Iris pigment epithelial cell (primary cell): ENCODE measurements around the gene LGI4.

Experiments
- DNase-seq: peaks from one replicate; pipeline ENCODE4 v3.0.0-alpha.2; 2011; ENCODE audit warnings: low read depth

Gene LGI4

DNA sequence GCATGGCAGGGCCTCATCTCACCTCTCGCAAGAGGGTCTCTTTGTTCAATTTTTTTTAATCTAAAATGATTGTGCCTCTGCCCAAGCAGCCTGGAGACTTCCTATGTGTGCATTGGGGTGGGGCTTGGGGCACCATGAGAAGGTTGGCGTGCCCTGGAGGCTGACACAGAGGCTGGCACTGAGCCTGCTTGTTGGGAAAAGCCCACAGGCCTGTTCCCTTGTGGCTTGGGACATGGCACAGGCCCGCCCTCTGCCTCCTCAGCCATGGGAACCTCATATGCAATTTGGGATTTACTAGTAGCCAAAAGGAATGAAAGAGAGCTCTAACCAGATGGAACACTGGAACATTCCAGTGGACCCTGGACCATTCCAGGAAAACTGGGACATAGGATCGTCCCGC is 11.3 kb downstream of the LGI4 start:
- DNase-seq = no peak

DNA sequence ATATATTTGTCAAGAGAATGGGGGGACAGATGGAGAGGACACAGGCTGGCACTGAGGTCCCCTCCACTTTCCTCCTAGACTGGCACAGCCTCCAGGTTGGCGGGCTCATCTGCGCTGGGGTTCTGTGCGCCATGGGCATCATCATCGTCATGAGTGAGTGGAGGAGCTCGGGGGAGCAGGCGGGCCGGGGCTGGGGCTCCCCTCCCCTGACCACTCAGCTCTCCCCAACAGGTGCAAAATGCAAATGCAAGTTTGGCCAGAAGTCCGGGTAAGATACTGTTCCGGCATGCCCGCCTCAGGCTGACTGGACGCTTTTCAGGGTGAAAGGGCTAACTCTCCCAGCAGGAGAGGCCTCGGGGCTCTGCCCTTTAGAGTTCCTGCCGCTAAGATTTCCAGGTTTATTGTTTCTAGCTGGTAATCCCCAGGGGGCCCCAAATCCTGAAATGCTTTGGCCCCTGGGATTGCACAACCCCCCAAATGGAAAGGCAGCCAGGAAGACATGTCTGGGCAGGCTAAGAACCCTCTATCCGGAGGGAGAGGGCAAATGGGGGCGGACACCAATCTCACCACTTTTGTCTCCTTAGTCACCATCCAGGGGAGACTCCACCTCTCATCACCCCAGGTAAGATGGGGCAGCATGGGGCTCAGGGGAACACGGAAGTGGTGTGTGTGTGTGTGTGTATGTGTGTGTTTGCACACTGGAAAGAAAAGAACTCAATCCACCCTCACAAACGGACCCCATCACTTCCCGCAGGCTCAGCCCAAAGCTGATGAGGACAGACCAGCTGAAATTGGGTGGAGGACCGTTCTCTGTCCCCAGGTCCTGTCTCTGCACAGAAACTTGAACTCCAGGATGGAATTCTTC is 11.9 kb downstream of the LGI4 start:
- no peak for DNase-seq

- DNase-seq = no peak
These were observed 14.0 kb downstream of the LGI4 start for GRCh38 chr19:35120898-35121297.

DNA sequence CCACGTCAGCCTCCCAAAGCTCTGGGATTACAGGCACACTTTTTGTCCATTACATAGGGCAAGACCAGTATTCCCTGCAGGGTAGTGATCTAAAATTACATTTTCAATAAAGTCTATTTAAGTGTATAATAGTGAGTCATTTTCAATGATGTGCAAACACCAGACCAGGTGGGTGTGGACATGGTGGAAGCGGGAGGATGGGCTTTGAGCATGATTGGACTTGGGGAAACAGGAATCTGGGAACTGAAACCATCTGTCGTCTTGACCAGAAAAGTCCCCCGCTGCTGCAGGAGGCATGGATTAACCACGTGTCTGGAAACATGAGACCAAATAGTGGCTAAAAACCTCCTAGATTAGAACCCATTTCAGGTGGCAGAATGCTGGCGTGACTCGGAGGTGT is 14.4 kb downstream of the LGI4 start:
- DNase-seq = peak; percentile 53

DNA sequence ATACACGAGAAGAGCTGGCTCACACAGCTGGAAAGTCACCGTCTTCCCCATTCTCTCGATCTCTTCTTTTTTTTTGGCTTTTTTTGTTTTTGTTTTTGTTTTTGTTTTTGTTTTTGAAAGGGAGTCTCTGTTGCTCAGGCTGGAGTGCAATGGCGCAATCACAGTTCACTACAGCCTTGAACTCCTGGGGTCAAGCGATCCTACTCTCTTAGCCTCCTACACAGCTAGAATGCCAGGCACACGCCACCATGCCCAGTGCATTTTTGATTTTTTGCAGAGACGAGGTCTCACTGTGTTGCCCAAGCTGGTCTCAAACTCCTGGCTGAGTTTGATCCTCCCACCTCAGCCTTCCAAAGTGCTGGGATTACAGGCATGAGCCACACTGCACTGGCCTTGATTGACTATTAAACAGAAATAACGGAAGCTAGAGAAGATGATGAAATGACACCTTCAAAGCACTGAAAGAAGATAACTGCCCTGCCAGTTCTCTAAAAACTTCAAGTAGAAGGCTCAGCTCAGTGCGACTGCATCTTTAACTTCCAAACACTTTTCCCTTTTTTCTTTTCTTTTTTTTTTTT is 15.2 kb downstream of the LGI4 start:
- no peak for DNase-seq

DNA sequence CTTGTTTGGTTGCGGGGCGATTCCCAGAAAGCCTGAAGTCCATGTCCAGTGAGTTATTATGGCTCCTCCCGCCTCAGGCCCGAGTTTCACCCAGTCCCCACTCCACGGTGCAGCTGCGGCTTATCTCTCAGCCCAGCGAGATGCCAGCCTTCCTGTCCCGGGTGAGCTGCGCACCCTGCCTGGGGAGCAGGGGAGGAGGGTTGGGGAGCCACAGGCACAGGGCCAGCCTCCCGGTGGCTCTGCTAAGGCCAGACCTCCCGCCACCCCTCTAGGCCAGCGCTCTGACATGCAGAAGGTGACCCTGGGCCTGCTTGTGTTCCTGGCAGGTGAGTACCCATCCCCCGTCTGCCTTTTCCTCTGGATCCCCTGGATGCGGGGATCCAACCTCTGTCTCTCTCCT is 15.8 kb downstream of the LGI4 start:
- no peak for DNase-seq

DNA sequence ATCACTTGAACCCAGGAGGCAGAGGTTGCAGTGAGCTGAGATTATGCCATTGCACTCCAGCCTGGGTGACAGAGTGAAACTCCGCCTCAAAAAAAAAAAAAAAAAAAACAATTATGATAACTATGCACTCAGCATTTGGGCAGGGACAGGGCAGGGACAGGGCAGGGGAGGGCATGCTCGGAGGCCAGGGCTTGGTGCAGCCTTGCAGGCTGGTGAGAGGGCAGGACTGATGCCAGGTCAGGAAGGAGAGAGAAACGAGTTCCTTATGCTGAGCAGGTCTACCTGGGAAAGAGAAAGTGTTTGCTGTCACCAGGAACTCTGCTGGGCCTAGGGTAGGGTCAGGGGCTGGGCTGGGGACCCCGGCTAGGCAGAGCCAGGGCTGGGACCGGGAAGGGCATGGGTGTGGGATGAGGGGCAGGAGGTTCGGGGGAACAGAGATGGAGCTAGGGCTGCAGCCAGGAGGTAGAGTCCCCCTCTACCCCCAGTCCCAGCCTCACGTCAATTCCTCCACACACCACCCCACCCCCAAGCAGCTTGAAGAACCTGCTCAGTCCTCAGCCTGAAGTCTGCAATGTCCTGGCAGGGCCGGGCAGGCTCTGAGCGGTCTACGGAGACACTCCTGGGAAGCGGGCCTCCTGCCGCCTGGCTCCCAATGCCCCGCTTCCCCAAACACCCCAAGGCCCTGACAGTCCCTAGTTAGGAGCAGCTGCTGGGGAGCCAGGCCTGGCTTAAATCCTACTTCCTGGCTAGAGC is 16.4 kb downstream of the LGI4 start:
- no peak for DNase-seq

DNA sequence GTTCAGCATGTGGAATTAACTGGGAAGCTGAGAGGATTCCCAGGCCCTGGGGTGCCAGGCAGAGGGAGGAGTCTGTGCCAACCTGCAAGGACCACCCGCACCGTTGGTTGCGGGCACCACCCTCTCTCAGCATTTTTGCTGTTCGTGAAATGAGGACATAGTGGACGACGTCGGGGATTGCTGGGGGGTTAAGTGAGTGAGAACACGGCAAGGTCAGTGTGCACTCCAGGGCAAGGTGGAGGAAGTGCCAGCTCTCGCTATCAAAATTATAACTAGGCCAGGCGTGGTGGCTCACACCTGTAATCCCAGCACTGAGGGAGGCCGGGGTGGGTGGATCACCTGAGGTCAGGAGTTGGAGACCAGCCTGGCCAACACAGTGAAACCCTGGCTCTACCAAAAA is 17.1 kb downstream of the LGI4 start:
- no peak for DNase-seq

GRCh38 chr19:35117116-35117515 is 17.7 kb downstream of the LGI4 start:
- DNase-seq = no peak

DNA sequence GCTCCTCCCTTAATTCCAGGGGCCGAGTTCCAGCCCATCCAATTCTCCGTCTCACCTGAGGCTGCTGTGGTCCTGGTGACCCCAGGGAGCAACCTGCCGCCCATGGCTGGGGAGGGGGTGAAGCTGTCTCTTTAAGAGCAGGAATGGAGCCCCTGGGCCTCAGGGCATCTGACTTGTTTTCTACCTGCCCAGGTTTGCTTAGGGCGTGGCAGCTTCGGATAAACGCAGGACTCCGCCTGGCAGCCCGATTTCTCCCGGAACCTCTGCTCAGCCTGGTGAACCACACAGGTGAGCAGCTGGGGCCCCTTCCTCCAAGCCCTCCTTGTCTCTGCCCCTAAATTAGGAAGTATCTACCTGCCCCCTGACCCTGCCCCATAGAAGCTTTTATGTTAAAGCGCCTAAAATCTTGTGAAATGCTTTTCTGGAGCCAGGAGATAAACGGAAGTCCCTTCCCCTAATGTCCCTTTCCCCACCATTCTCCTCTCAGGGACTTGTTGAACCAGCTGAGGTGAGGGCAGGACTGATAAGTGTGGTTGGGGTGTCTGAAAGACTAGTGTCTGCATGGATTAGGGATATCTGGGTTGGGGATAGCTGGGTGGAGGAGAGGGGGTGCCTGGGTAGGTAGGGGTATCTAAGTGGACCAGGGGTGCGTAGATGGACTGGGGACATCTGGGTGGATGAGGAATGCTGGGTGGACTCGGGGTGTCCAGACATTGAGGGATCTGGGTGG is 18.6 kb downstream of the LGI4 start:
- no peak for DNase-seq

DNA sequence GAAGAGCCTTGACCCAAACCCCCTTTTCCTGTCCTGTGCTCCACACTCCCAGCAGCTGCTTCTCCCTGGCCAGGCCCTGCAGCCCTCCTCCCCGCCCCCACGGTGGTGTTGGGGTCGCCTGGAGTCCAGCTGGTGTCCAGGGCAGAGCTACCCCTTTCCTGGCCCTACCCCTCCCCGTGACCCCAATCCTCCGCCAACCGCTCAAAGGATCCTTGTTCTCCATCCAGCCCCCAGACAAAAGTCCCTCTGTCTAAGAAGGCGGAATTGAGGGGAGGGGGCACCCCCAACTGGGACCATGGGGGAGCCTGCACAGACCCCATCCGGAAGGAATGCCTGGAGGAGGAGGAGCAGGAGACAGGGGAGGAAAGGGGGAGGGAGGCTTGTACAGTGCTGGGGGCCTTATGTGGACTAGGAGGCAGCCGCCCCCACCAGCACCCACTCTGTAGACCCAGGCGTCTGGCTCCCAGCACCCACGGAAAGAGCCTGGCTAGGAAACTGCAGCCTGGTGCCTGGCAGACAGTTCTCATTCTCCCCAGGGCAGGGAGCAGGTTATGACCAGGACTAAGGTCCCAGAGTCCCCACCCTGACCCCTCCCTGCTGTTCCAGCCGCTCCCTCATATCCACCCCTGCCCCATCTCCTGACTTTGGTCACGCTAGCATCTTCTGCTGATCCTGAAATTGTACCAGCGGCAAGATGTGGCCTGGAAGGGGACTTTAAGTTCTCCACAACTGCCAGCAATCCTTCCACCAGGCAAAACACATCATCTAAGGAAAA is 19.5 kb downstream of the LGI4 start, which contains the start of gene FXYD3:
Gene FXYD3, plus strand, starts transcription at position 647 of the 775 bp plus-strand sequence. CDS start 3,554 bp downstream, outside the sequence.
- DNase-seq = no peak

DNA sequence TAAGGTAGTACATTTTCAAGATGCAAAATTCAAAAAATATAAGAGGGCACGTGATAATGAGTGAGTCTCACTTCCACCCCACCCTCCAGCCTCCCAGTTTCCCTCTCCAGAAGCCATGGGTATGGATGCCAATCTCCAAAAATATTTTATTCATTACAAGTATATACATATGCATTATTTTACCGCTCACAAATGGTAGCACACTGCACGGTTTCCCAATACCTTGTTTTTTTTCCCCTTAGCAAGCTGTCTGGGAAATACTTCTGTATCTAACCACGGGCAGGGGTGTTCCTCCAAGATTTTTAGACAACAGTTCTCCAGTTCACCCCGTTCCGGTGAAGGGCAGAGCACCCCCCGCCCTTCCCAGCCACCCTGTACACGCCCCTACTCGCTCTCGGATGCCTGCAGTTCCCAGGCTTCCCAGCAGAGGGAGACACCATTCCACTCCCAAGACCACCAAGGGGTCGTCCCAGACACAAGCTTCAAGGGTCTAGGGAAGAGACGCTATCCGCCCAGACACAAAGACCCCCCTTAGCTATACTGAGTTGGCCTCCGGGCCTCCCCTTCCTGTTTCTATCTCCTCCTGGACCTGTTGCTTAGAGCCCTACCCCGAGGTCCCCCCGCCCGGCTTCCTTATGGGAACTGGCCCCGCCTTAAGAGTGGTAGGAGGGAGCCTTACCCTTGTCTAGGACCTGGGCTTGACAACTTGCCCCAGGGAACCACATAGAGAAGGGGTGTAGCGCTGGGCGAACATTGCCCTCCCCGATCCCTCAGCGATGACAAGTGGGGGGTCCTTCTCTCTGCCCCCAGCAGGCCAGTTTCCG is 20.3 kb downstream of the LGI4 start:
- DNase-seq = peak; percentile 18

DNA sequence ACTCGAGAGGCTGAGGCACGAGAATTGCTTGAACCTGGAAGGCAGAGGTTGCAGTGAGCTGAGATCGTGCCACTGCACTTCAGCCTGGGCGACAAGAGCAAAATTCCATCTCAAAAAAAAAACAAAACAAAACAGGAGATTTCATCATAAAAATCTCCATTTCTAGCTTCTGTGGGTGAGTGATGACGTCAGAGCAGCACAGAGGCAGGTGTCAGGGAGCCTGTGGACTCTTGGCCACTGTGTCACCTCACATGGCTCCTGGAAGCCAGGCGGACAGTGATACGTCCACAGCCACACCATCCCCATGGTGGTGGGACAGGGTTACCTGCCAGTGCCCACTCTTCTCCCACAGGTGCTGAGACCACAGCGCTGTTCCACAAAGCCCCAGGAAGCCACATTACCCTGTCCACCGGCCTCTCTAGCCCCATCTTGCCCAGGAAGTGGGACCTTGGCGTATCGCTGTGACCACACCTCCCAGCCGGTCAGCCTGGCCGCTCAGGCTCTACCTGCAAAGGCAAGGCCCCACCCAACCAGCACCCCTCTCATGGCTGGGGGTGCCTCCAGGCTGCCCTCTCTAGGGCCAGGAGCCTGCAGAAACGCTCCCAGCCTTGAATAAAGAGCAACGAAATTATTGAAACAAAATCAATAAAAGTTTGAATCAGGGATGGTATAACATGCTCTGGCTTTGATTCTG is 21.7 kb downstream of the LGI4 start:
- no peak for DNase-seq

DNA sequence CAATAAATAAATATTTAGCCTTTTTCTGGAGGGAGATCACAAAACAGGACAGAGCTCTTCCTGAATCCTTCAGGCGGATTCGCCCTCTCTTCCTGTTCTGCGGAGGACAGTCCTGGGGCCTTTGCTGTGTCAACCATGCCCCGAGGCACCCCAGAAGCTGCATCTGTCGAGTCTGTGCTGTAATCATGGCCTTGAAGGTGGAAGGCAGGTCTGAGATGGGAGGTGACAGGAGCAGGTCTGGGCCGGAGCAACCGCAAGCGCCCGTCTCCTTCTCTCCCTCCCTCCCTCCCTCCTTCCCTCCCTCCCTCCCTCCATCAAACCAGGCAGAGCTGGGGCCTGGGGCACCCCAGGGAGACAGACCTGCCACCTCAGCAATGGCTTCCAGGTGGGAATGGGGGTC is 23.9 kb downstream of the LGI4 start:
- no peak for DNase-seq

DNA sequence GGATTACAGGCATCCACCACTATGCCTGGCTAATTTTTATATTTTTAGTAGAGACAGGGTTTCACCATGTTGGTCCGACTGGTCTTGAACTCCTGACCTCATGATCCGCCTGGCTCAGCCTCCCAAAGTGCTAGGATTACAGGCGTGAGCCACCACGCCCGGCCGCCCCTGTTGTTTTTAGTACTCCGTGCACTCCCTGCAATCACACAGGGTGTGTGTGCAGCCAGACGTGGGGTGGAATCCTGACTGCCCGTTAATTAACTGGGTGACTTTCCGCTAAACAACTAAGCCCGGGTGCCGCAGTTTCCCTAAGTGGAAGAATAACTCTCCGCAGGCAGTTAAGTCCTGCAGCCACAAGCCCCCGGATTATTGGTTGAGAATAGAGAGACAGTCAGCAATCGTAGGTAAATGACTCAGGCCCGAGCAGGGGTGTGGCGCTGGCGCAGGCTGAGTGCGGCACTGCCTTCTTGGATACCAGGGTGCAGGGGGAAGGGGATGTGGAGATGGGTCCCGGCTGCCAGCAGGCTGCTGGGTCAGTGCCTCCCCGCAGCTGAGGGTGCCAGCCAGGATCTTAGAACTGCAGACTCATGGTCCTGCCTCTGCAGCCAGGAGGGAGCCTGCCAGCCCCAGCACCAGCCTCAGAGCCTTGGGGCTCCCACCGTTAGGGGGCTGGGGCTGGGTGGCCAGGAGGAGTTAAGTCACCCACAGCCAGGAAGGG is 25.3 kb downstream of the LGI4 start:
- no peak for DNase-seq

- no peak for DNase-seq
These were observed 26.1 kb downstream of the LGI4 start for GRCh38 chr19:35108730-35109129.

DNA sequence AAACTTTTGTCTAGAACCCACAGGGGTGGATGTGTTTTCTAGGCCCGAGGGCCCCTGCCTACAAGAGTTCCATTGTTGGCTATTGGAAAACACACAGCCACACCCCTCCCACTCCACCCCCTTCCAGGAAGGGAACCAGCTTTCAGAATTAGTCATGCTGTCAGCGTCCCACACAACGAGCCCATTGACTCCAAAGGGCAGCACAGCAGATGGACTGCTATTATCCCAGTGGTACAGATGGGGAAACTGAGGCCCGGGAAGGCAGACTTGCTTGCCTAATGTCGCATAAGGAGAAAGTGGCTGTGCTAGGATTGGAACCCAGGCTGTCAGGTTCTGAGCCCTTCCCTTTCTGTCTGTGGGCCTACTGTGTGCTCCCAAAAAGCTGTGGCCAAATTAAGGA is 27.3 kb downstream of the LGI4 start:
- DNase-seq = peak; percentile 47

GRCh38 chr19:35106898-35107541 is 27.8 kb downstream of the LGI4 start:
- DNase-seq = no peak

DNA sequence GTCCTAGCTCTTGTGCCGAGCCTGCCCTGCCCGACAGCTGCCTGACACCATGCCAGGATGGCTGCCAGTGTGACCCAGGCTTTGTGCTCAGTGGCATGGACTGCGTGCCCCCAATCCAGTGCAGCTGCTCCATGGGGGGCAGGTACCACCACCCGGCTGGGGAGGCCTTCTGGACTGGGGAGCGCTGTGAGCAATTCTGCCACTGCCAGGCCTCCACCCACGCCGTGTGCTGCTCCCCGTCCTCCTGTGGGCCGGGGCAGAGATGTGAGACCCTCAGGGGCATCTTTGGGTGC is 28.6 kb downstream of the LGI4 start:
- DNase-seq = no peak
